ENCODE results near the gene SIPA1L3. TPM values are rescaled to one million over a fixed set of nuclear protein-coding genes. Genes with fewer than 3 reads are reported as not detected.

Gene SIPA1L3
- total and polyA plus RNA-seq, 2 of the 13 experiments (the other 11 are each of a cell fraction or from before 2014, with no cell fraction given) = 5.5 to 7.7 TPM

GRCh38 chr19:38162632-38163031 lies 255.6 kb downstream of the SIPA1L3 start:
- DNase-seq (ENCODE audit: low spot score) (no peak), FAIRE-seq (no peak), ATAC-seq (no peak)
- no TSS peak for BruUV-seq (replicated peaks)
- in situ Hi-C loops (cut with HindIII; ENCODE audit: extremely low pct_ligation_motif_present, low pct_unique_long_range_greater_than_20kb) = no loop called here
- Histone ChIP-seq H3K4me2 (ENCODE audit: low read depth, low read length) (no peak overlapping the region), H3K9me3 (ENCODE audit: low read length) (peaks cover 9% of the 10 kb centered on the region; the same call in 1 of the 2 replicates), H3K79me2 (ENCODE audit: insufficient read depth, low read length) (no peaks in the 10 kb centered on the region), H3K36me3 (replicated peaks in 1 of 2; ENCODE audit: control insufficient read depth in 1 of 2, insufficient read depth in 2 of 2, low read length in 2 of 2) (peaks cover 11 to 36% of the 10 kb centered on the region in 2 experiments; a peak in 4 of 5 replicates), H2AFZ (ENCODE audit: low read length) (no peak overlapping the region), H3K9ac (ENCODE audit: insufficient read depth, low read depth, low read length) (no peak overlapping the region), H3K4me1 (ENCODE audit: insufficient read depth, low read length) (no peaks in the 10 kb centered on the region), H3K27me3 (ENCODE audit: control insufficient read depth in 1 of 2, insufficient read depth in 2 of 2, low read length in 2 of 2) (no peaks in the 10 kb centered on the region), H3K4me3 (replicated peaks in 1 of 3; ENCODE audit: insufficient read depth in 1 of 3, low read depth in 2 of 3, low read length in 3 of 3) (no peak overlapping the region), H3K27ac (ENCODE audit: extremely low read length, insufficient read depth, low read length) (no peak overlapping the region), H4K20me1 (ENCODE audit: insufficient read depth, low read length) (no peaks in the 10 kb centered on the region)
- no peak for TF ChIP-seq DZIP1 (CRISPR knock-in tag; IDR thresholded peaks at IDR 0.05)
- no peak for TF ChIP-seq ZNF10 (CRISPR knock-in tag; IDR thresholded peaks at IDR 0.05; ENCODE audit: borderline replicate concordance, low read depth)
- 0 out of 2 replicates have a peak, but pooled peaks have one; percentile 33 for TF ChIP-seq ZNF143 (CRISPR knock-in tag; IDR thresholded peaks at IDR 0.05)
- 0 out of 2 replicates have a peak, but pooled peaks have one; percentile 80 for TF ChIP-seq ZNF383 (CRISPR knock-in tag; IDR thresholded peaks at IDR 0.05; ENCODE audit: borderline replicate concordance)
- TF ChIP-seq FOXP1 (IDR thresholded peaks at IDR 0.05) = no peak
- TF ChIP-seq FOXP1 (CRISPR knock-in tag; IDR thresholded peaks at IDR 0.05) = no peak
- no peak for TF ChIP-seq HHEX (CRISPR knock-in tag; IDR thresholded peaks at IDR 0.05)
- no peak for TF ChIP-seq SETDB1 (CRISPR knock-in tag; IDR thresholded peaks at IDR 0.05; ENCODE audit: borderline replicate concordance)
- no peak for TF ChIP-seq ZNF614 (CRISPR knock-in tag; IDR thresholded peaks at IDR 0.05; ENCODE audit: borderline replicate concordance)
- no peak for TF ChIP-seq THAP9 (CRISPR knock-in tag; IDR thresholded peaks at IDR 0.05; ENCODE audit: borderline replicate concordance)
- no peak for TF ChIP-seq MYNN (CRISPR knock-in tag; IDR thresholded peaks at IDR 0.05; ENCODE audit: low read depth)
- TF ChIP-seq MXD4 (CRISPR knock-in tag; IDR thresholded peaks at IDR 0.05) = no peak
- no peak for TF ChIP-seq XBP1 (CRISPR knock-in tag; IDR thresholded peaks at IDR 0.05)
- intact Hi-C loops (cut with micrococcal nuclease; ENCODE audit: unreplicated experiment) = no loop called here
- WGBS (ENCODE audit: low lambda C conversion rate) = 97% methylated on average over 7 of the region's 7 CpGs
- ChIA-PET POLR2A (no interaction called here), CTCF (ENCODE audit: low intra/inter-chr PET ratio, low total read pairs) (no interaction called here)
